Measurements from ENCODE around the gene GPRC6A. TPM values are rescaled to one million over a fixed set of nuclear protein-coding genes. Genes with fewer than 3 reads are reported as not detected.
"Not testable (repeated sequence)": the region's sequence is repeated elsewhere in the genome, so short reads cannot be mapped to it uniquely, and the experiment has no call there.

GPRC6A gene
- total and polyA plus RNA-seq, 2 of the 13 experiments (the other 11 are each of a cell fraction or from before 2014, with no cell fraction given) = not detected

DNA sequence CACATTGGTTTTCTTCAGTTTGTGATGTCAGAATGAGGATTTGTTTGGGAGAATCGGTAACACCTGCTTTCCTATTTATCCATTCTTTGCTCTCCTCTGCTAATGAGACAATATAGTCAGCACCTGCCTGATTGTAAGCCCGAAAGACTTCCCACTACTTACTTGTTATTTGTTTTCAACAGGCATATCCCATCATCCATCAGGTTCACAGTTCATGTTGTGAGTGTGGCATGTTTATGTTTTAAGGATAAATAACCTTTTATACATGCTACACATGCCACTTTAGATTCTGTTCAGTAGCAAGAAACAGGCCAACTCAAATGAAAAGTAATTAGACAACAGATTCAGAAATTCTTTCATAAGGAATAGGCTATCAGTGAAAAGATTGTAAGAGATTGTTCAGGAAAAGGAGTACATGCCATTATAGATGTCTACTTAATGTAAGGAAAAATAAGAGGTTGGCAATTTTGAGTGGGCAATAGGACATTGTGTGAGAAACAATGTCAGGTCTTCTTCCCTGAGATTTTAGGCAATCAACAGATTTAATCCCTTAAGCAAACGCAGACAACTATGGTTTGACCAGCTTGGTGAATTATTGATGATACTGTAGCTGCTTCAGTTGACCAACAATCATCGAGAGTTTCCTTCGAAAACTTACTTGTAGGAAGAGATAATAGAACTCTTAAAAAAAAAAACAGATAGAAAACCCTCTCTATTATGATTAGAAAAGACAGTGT is 7.9 kb upstream of the GPRC6A start (continued):
- TF ChIP-seq ZNF513 (CRISPR knock-in tag; conservative IDR thresholded peaks at IDR 0.05) = no peak
- no peak for TF ChIP-seq RFXANK (CRISPR knock-in tag; IDR thresholded peaks at IDR 0.05)
- peak; percentile 15; the same call in 1 of the 2 replicates for TF ChIP-seq GATAD2A (CRISPR knock-in tag; IDR thresholded peaks at IDR 0.05)
- TF ChIP-seq ZNF766 (CRISPR knock-in tag; IDR thresholded peaks at IDR 0.05; ENCODE audit: borderline replicate concordance) = no peak
- no peak for TF ChIP-seq SP140L (CRISPR knock-in tag; IDR thresholded peaks at IDR 0.05; ENCODE audit: borderline replicate concordance)
- TF ChIP-seq, protein P1, sequence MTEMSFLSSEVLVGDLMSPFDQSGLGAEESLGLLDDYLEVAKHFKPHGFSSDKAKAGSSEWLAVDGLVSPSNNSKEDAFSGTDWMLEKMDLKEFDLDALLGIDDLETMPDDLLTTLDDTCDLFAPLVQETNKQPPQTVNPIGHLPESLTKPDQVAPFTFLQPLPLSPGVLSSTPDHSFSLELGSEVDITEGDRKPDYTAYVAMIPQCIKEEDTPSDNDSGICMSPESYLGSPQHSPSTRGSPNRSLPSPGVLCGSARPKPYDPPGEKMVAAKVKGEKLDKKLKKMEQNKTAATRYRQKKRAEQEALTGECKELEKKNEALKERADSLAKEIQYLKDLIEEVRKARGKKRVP (CRISPR knock-in tag; IDR thresholded peaks at IDR 0.05) = no peak
- peak in 1 of 2 experiments; percentile 11; a peak in 1 of 4 replicates for TF ChIP-seq EP300 (IDR thresholded peaks at IDR 0.05; ENCODE audit: low read depth in 2 of 2, low read length in 2 of 2)
- no peak for TF ChIP-seq EP300 (CRISPR knock-in tag; IDR thresholded peaks at IDR 0.05; ENCODE audit: borderline replicate concordance)
- no peak for TF ChIP-seq SOX13 (IDR thresholded peaks at IDR 0.05)
- peak in 1 of 2 experiments; percentile 47; a peak in 2 of 4 replicates for TF ChIP-seq SOX13 (CRISPR knock-in tag; conservative IDR thresholded peaks at IDR 0.05 in 1 of 2, IDR thresholded peaks at IDR 0.05 in 1 of 2)

DNA sequence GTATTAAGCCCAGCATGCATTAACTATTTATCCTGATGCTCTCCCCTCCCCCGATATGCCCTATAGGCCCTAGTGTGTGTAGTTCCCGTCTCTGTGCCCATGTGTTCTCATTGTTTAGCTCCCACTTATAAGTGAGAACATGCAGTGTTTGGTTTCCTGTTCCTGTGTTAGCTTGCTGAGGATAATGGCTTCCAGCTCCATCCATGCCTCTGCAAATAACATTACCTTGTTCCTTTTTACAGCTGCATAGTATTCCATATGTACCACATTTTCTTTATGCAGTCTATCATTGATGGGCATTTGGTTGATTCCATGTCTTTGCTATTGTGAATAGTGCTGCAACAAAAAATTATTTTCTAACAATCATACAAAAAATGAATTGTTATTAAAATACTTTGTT is 5.6 kb upstream of the GPRC6A start:
- 61% methylated on average over 2 of the region's 2 CpGs for WGBS (ENCODE audit: low lambda C conversion rate)
- DNase-seq (ENCODE audit: low spot score); in situ Hi-C loops (cut with HindIII; ENCODE audit: extremely low pct_ligation_motif_present, low pct_unique_long_range_greater_than_20kb); H3K27me3 ChIP-seq (ENCODE audit: control insufficient read depth in 1 of 2, insufficient read depth in 2 of 2, low read length in 2 of 2); FAIRE-seq; H3K9ac ChIP-seq (ENCODE audit: insufficient read depth, low read depth, low read length); H3K4me3 ChIP-seq (replicated peaks in 1 of 3; ENCODE audit: insufficient read depth in 1 of 3, low read depth in 2 of 3, low read length in 3 of 3); H4K20me1 ChIP-seq (ENCODE audit: insufficient read depth, low read length); BruUV-seq (replicated peaks); POLR2A ChIA-PET; H3K9me3 ChIP-seq (ENCODE audit: low read length); ATAC-seq; CTCF ChIA-PET (ENCODE audit: low intra/inter-chr PET ratio, low total read pairs); H3K27ac ChIP-seq (ENCODE audit: extremely low read length, insufficient read depth, low read length); H2AFZ ChIP-seq (ENCODE audit: low read length); intact Hi-C loops (cut with micrococcal nuclease; ENCODE audit: unreplicated experiment); H3K4me2 ChIP-seq (ENCODE audit: low read depth, low read length); H3K36me3 ChIP-seq (replicated peaks in 1 of 2; ENCODE audit: control insufficient read depth in 1 of 2, insufficient read depth in 2 of 2, low read length in 2 of 2); H3K79me2 ChIP-seq (ENCODE audit: insufficient read depth, low read length): not testable (repeated sequence)
- H3K4me1 ChIP-seq (ENCODE audit: insufficient read depth, low read length) = peaks cover 14% of the 10 kb centered on the region

Data from HepG2 (cell line).